Measurements from ENCODE around the gene CNOT3. TPM values are rescaled to one million over a fixed set of nuclear protein-coding genes. Genes with fewer than 3 reads are reported as not detected.
A peak's percentile ranks its signal among the peaks of the same experiment; 100 is the strongest.

Gene CNOT3
- total and polyA plus RNA-seq, 2 donors (not counting 1 experiment from before 2014, with no cell fraction given): 28.1 to 82.1 TPM

- no peak overlapping the region for H2AFZ ChIP-seq (ENCODE audit: insufficient read depth, low read depth, low read length, poor library complexity, severe bottlenecking)
- H3K4me1 Mint-ChIP-seq: peaks cover 12% of the 10 kb centered on the region
- ATAC-seq (ENCODE audit: low read depth): no peak
- H3K27ac Mint-ChIP-seq: no peak overlapping the region
- POLR2A ChIA-PET: no interaction called here
- TF ChIP-seq EZH2 (IDR thresholded peaks at IDR 0.05; ENCODE audit: borderline replicate concordance, insufficient read depth, low read depth, low read length, poor library complexity, severe bottlenecking): no peak
- TF ChIP-seq CTCF (IDR thresholded peaks at IDR 0.05): no peak
- H3K27ac ChIP-seq (ENCODE audit: low read length in 2 of 2): no peak overlapping the region
- H3K79me2 ChIP-seq (ENCODE audit: control insufficient read depth, insufficient read depth, low read length): peaks cover 17% of the 10 kb centered on the region
- H3K4me1 ChIP-seq (ENCODE audit: control insufficient read depth in 2 of 2, insufficient read depth in 2 of 2, low read length in 2 of 2): peaks cover 8 to 10% of the 10 kb centered on the region in 2 donors
- H3K9me3 ChIP-seq (ENCODE audit: control extremely low read depth in 1 of 3, control insufficient read depth in 2 of 3, insufficient read depth in 1 of 3, low read length in 2 of 3): no peaks in the 10 kb centered on the region
- CTCF ChIA-PET: no interaction called here
- intact Hi-C loops (cut with micrococcal nuclease): no loop called here
- H3K4me3 Mint-ChIP-seq: no peak overlapping the region
- H3K4me2 ChIP-seq (replicated peaks; ENCODE audit: low read depth, low read length, poor library complexity, severe bottlenecking): no peak overlapping the region
- H3K27me3 ChIP-seq (replicated peaks in 1 of 4; ENCODE audit: control extremely low read depth in 1 of 4, control insufficient read depth in 3 of 4, insufficient read depth in 4 of 4, low read length in 3 of 4): no peaks in the 10 kb centered on the region
- H3K9me3 Mint-ChIP-seq (ENCODE audit: insufficient read depth): no peaks in the 10 kb centered on the region
- 96% methylated on average over 9 of the region's 10 CpGs for WGBS (ENCODE audit: insufficient coverage)
- no peak for DNase-seq
- H3K9ac ChIP-seq (ENCODE audit: low read length): no peak overlapping the region
- H3K4me3 ChIP-seq (ENCODE audit: control extremely low read depth in 1 of 5, extremely low read depth in 1 of 5, insufficient read depth in 1 of 5, low read depth in 2 of 5, low read length in 4 of 5): no peak overlapping the region
- H3K27me3 Mint-ChIP-seq: no peaks in the 10 kb centered on the region
- H3K36me3 ChIP-seq (replicated peaks in 1 of 2; ENCODE audit: control extremely low read depth in 1 of 2, control insufficient read depth in 1 of 2, extremely low read depth in 1 of 2, insufficient read depth in 2 of 2, low read length in 1 of 2): peaks cover 2 to 79% of the 10 kb centered on the region in 2 experiments
- peaks cover 81% of the 10 kb centered on the region for H4K20me1 ChIP-seq (ENCODE audit: control insufficient read depth, insufficient read depth, low read length, poor library complexity, severe bottlenecking)
Measured at GRCh38 chr19:54153731-54154326, 16.3 kb downstream of the CNOT3 start.

GRCh38 chr19:54154603-54155345 lies 17.2 kb downstream of the CNOT3 start:
- Histone ChIP-seq H3K9me3 (ENCODE audit: control extremely low read depth in 1 of 3, control insufficient read depth in 2 of 3, insufficient read depth in 1 of 3, low read length in 2 of 3) (no peaks in the 10 kb centered on the region), H3K4me1 (ENCODE audit: control insufficient read depth in 2 of 2, insufficient read depth in 2 of 2, low read length in 2 of 2) (peaks cover 11 to 13% of the 10 kb centered on the region in 2 donors), H2AFZ (ENCODE audit: insufficient read depth, low read depth, low read length, poor library complexity, severe bottlenecking) (no peak overlapping the region), H3K36me3 (replicated peaks in 1 of 2; ENCODE audit: control extremely low read depth in 1 of 2, control insufficient read depth in 1 of 2, extremely low read depth in 1 of 2, insufficient read depth in 2 of 2, low read length in 1 of 2) (peaks cover 2 to 69% of the 10 kb centered on the region in 2 experiments), H3K27ac (ENCODE audit: low read length in 2 of 2) (peak overlapping the region in 1 of 2 donors; percentile 6), H3K79me2 (ENCODE audit: control insufficient read depth, insufficient read depth, low read length) (peaks cover 23% of the 10 kb centered on the region), H3K4me3 (ENCODE audit: control extremely low read depth in 1 of 5, extremely low read depth in 1 of 5, insufficient read depth in 1 of 5, low read depth in 2 of 5, low read length in 4 of 5) (no peak overlapping the region), H3K9ac (ENCODE audit: low read length) (no peak overlapping the region), H3K4me2 (replicated peaks; ENCODE audit: low read depth, low read length, poor library complexity, severe bottlenecking) (no peak overlapping the region), H3K27me3 (replicated peaks in 1 of 4; ENCODE audit: control extremely low read depth in 1 of 4, control insufficient read depth in 3 of 4, insufficient read depth in 4 of 4, low read length in 3 of 4) (no peaks in the 10 kb centered on the region), H4K20me1 (ENCODE audit: control insufficient read depth, insufficient read depth, low read length, poor library complexity, severe bottlenecking) (peaks cover 77% of the 10 kb centered on the region)
- no peaks in the 10 kb centered on the region for H3K27me3 Mint-ChIP-seq
- H3K9me3 Mint-ChIP-seq (ENCODE audit: insufficient read depth): no peaks in the 10 kb centered on the region
- intact Hi-C loops (cut with micrococcal nuclease): no loop called here
- TF ChIP-seq CTCF (IDR thresholded peaks at IDR 0.05): no peak
- TF ChIP-seq EZH2 (IDR thresholded peaks at IDR 0.05; ENCODE audit: borderline replicate concordance, insufficient read depth, low read depth, low read length, poor library complexity, severe bottlenecking): no peak
- H3K4me1 Mint-ChIP-seq: peaks cover 21% of the 10 kb centered on the region
- 58% methylated on average over 6 of the region's 18 CpGs for WGBS (ENCODE audit: insufficient coverage)
- no peak overlapping the region for H3K4me3 Mint-ChIP-seq
- ChIA-PET POLR2A (no interaction called here), CTCF (no interaction called here)
- no peak for DNase-seq
- ATAC-seq (ENCODE audit: low read depth): no peak
- peak overlapping the region; percentile 53 for H3K27ac Mint-ChIP-seq
